Epidermal melanocyte (primary cell): ENCODE measurements around the gene RTN4.
"Not testable (repeated sequence)": the region's sequence is repeated elsewhere in the genome, so short reads cannot be mapped to it uniquely, and the experiment has no call there.

Experiments used
- DNase-seq: peaks from one replicate; pipeline ENCODE4 v3.0.0; 2011; ENCODE audit warnings: low spot score; ENCODE audit not compliant: insufficient read length

The RTN4 gene

GRCh38 chr2:55009277-55010060 lies 40.8 kb downstream of the RTN4 start:
- no peak for DNase-seq

GRCh38 chr2:55006306-55006705 lies 43.9 kb downstream of the RTN4 start:
- no peak for DNase-seq

- no peak for DNase-seq
Observed at GRCh38 chr2:55003706-55004639, 46.3 kb downstream of the RTN4 start.

- DNase-seq, result no peak
Observed at GRCh38 chr2:55001716-55002115, 48.5 kb downstream of the RTN4 start.

GRCh38 chr2:55000341-55000740 lies 49.9 kb downstream of the RTN4 start:
- DNase-seq, result no peak

GRCh38 chr2:54999182-54999581 lies 51.1 kb downstream of the RTN4 start:
- no peak for DNase-seq

- DNase-seq, result no peak
Observed at GRCh38 chr2:54997826-54998225, 52.4 kb downstream of the RTN4 start.

- no peak for DNase-seq
Observed at GRCh38 chr2:54995553-54995952, 54.7 kb downstream of the RTN4 start.

GRCh38 chr2:54990694-54991093 lies 59.6 kb downstream of the RTN4 start:
- DNase-seq, result not testable (repeated sequence)

GRCh38 chr2:54988612-54989011 lies 61.6 kb downstream of the RTN4 start:
- no peak for DNase-seq

GRCh38 chr2:54986264-54986663 lies 64.0 kb downstream of the RTN4 start:
- no peak for DNase-seq

- DNase-seq, result no peak
Observed at GRCh38 chr2:54984476-54984875, 65.8 kb downstream of the RTN4 start.

GRCh38 chr2:54983345-54984220 lies 66.7 kb downstream of the RTN4 start:
- DNase-seq, result no peak

- no peak for DNase-seq
Observed at GRCh38 chr2:54981385-54981784, 68.9 kb downstream of the RTN4 start.

- no peak for DNase-seq
Observed at GRCh38 chr2:54979321-54980044, 70.8 kb downstream of the RTN4 start.

- DNase-seq, result no peak
Observed at GRCh38 chr2:54977149-54977548, 73.1 kb downstream of the RTN4 start.

- DNase-seq, result no peak
Observed at GRCh38 chr2:54975598-54976492, 74.4 kb downstream of the RTN4 start.

- no peak for DNase-seq
Observed at GRCh38 chr2:54975175-54975574, 75.1 kb downstream of the RTN4 start.

- DNase-seq, result no peak
Observed at GRCh38 chr2:54969940-54970338, 80.3 kb downstream of the RTN4 start.
